ENCODE measurements around the gene RAB7B. TPM values are rescaled to one million over a fixed set of nuclear protein-coding genes. Genes with fewer than 3 reads are reported as not detected.
A peak's percentile ranks its signal among the peaks of the same experiment; 100 is the strongest.

Gene RAB7B
- total RNA-seq, 1 donor from 2014 or later, result 6.6 TPM

DNA sequence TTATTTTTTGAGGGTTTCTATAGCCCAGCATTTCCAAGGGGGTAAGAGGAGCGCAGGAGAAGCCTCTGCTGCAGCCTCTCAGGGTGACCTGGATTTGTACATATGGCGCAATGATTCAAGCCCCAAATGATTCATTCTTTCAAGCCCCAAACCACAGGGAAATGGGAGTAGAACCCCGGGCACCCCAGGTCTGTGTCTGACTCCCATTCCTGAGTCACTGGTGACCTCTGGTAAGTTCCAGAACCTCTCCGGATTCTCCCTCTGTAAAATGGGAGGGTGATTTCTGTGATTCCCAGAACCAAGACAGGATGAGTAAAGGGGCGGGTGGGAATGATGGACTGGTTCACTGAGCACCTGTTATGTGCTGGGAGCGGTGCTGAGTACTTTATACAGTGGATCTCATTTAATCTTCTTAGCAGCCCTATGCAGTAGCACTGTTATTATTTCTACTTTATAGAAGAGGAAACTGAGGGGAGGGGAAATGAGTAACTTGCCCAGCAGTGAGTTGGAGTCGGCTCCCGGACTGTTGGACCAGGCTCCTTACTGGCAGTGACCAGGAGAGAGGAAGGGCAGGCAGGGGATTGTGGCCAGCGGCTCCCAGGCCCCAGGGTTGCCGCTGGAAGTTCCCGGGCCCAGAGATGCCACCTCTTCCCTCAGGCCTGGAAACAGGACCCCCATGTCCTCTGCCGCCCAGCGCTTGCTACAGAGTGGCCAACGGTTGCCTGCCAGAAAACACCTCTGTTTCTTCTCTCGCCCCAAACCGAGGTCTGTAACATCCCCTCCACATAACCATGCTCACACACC is 39.6 kb downstream of the RAB7B start:
- no peak overlapping the region for H3K4me3 Mint-ChIP-seq (ENCODE audit: unreplicated experiment)
- peaks cover 2% of the 10 kb centered on the region for H3K4me1 Mint-ChIP-seq (ENCODE audit: low read depth, unreplicated experiment)
- peak overlapping the region; percentile 66 for H3K27ac Mint-ChIP-seq (ENCODE audit: unreplicated experiment)
- Histone ChIP-seq H3K27ac (ENCODE audit: low read depth, low read length) (no peak overlapping the region), H3K9ac (ENCODE audit: low read length) (no peak overlapping the region), H3K9me3 (ENCODE audit: insufficient read depth, low read depth, low read length) (no peaks in the 10 kb centered on the region), H3K4me1 (ENCODE audit: insufficient read depth, low read length) (peaks cover 27% of the 10 kb centered on the region), H3K36me3 (ENCODE audit: insufficient read depth, low read length) (no peaks in the 10 kb centered on the region), H4K20me1 (ENCODE audit: insufficient read depth, low read length) (no peaks in the 10 kb centered on the region), H3K27me3 (ENCODE audit: insufficient read depth, low read length) (peaks cover 4% of the 10 kb centered on the region), H3K79me2 (ENCODE audit: insufficient read depth, low read length) (no peaks in the 10 kb centered on the region), H3K4me3 (ENCODE audit: insufficient read depth, low read depth, low read length) (no peak overlapping the region), H3K4me2 (ENCODE audit: low read length) (no peak overlapping the region), H2AFZ (ENCODE audit: low read depth, low read length) (no peak overlapping the region)
- H3K9me3 Mint-ChIP-seq (ENCODE audit: unreplicated experiment), result peaks cover 6% of the 10 kb centered on the region
- DNase-seq (ENCODE audit: low read depth), result peak; percentile 87
- no peak for FAIRE-seq
- no peaks in the 10 kb centered on the region for H3K36me3 Mint-ChIP-seq (ENCODE audit: low read depth, unreplicated experiment)
- H3K27me3 Mint-ChIP-seq (ENCODE audit: low read depth, unreplicated experiment), result peaks cover 64% of the 10 kb centered on the region
- TF ChIP-seq CTCF (IDR thresholded peaks at IDR 0.05; ENCODE audit: insufficient read depth, low read depth, low read length) (no peak), EZH2 (IDR thresholded peaks at IDR 0.05; ENCODE audit: insufficient read depth, low read length) (no peak)

- DNase-seq (ENCODE audit: low read depth) (no peak), FAIRE-seq (no peak)
- peaks cover 27% of the 10 kb centered on the region for H3K4me1 ChIP-seq (ENCODE audit: insufficient read depth, low read length)
- no peaks in the 10 kb centered on the region for H4K20me1 ChIP-seq (ENCODE audit: insufficient read depth, low read length)
- Mint-ChIP-seq H3K27ac (ENCODE audit: unreplicated experiment) (no peak overlapping the region), H3K27me3 (ENCODE audit: low read depth, unreplicated experiment) (peaks cover 63% of the 10 kb centered on the region), H3K9me3 (ENCODE audit: unreplicated experiment) (peaks cover 6% of the 10 kb centered on the region), H3K36me3 (ENCODE audit: low read depth, unreplicated experiment) (no peaks in the 10 kb centered on the region), H3K4me3 (ENCODE audit: unreplicated experiment) (no peak overlapping the region), H3K4me1 (ENCODE audit: low read depth, unreplicated experiment) (peaks cover 2% of the 10 kb centered on the region)
- no peaks in the 10 kb centered on the region for H3K79me2 ChIP-seq (ENCODE audit: insufficient read depth, low read length)
- no peaks in the 10 kb centered on the region for H3K9me3 ChIP-seq (ENCODE audit: insufficient read depth, low read depth, low read length)
- H2AFZ ChIP-seq (ENCODE audit: low read depth, low read length), result no peak overlapping the region
- H3K36me3 ChIP-seq (ENCODE audit: insufficient read depth, low read length), result no peaks in the 10 kb centered on the region
- H3K4me3 ChIP-seq (ENCODE audit: insufficient read depth, low read depth, low read length), result no peak overlapping the region
- no peak overlapping the region for H3K27ac ChIP-seq (ENCODE audit: low read depth, low read length)
- H3K27me3 ChIP-seq (ENCODE audit: insufficient read depth, low read length), result peaks cover 4% of the 10 kb centered on the region
- TF ChIP-seq EZH2 (IDR thresholded peaks at IDR 0.05; ENCODE audit: insufficient read depth, low read length) (no peak), CTCF (IDR thresholded peaks at IDR 0.05; ENCODE audit: insufficient read depth, low read depth, low read length) (no peak)
- no peak overlapping the region for H3K4me2 ChIP-seq (ENCODE audit: low read length)
- H3K9ac ChIP-seq (ENCODE audit: low read length), result no peak overlapping the region
These were observed 40.4 kb downstream of the RAB7B start for GRCh38 chr1:205962821-205963221.

Measured in astrocyte (in vitro differentiated cells and primary cell).